PC-3 (cell line): ENCODE measurements around the gene SHISA6.

Source experiments
- EZH2 ChIP-seq: fragments of 300-600 bp; sonication (generic); IDR thresholded peaks from one replicate; pipeline ENCODE4 v1.6.1; 2017; ENCODE audit warnings: antibody characterized with exemption, mild to moderate bottlenecking, low read length; ENCODE audit not compliant: unreplicated experiment
- EZH2phosphoT487 ChIP-seq: fragments of 300-600 bp; sonication (generic); IDR thresholded peaks from 2 replicates; pipeline ENCODE4 v1.6.1; 2018; ENCODE audit warnings: mild to moderate bottlenecking, antibody characterized with exemption, low read length, borderline replicate concordance
- TF ChIP-seq, protein P1 (sequence below): fragments of 300-600 bp; sonication (generic); conservative IDR thresholded peaks from 2 replicates; pipeline ENCODE4 v1.5.1; 2017; ENCODE audit warnings: antibody characterized with exemption, low read depth, mild to moderate bottlenecking, low read length

DNA sequence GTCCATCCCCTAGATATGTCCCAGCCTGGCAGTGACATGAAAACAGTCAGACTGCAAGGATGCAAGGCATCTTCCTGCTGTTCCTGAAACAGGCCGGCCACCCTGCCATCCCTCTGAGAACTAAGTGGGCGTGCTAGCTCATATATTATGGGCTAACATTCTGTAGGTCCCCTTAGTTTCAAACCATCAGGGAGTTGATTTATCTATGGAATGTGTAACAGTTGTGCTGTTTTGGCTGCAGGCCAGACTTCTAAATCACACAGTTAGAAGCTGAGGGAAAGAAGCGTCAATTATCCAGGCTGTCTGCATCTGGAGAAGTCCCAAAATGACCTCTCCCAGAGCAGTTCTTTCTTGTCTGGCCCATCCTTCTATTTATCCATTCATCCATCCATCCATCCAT, 254.6 kb downstream of the SHISA6 start:
- TF ChIP-seq EZH2phosphoT487, result no peak
- TF ChIP-seq, protein P1, sequence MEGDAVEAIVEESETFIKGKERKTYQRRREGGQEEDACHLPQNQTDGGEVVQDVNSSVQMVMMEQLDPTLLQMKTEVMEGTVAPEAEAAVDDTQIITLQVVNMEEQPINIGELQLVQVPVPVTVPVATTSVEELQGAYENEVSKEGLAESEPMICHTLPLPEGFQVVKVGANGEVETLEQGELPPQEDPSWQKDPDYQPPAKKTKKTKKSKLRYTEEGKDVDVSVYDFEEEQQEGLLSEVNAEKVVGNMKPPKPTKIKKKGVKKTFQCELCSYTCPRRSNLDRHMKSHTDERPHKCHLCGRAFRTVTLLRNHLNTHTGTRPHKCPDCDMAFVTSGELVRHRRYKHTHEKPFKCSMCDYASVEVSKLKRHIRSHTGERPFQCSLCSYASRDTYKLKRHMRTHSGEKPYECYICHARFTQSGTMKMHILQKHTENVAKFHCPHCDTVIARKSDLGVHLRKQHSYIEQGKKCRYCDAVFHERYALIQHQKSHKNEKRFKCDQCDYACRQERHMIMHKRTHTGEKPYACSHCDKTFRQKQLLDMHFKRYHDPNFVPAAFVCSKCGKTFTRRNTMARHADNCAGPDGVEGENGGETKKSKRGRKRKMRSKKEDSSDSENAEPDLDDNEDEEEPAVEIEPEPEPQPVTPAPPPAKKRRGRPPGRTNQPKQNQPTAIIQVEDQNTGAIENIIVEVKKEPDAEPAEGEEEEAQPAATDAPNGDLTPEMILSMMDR, result no peak
- TF ChIP-seq EZH2, result no peak
